ENCODE data around the gene CLP1.
A peak's percentile ranks its signal among the peaks of the same experiment; 100 is the strongest.
"Not testable (repeated sequence)": the region's sequence is repeated elsewhere in the genome, so short reads cannot be mapped to it uniquely, and the experiment has no call there.

The CLP1 gene

GRCh38 chr11:57667117-57667735, 9.7 kb downstream of the CLP1 start:
- peak; percentile 99 for DNase-seq

- DNase-seq = peak; percentile 99
Measured at GRCh38 chr11:57667736-57668433, 10.3 kb downstream of the CLP1 start, which contains the start of gene ZDHHC5. Gene ZDHHC5 (plus strand): TSS chr11:57668114. CDS start chr11:57673091, 4,977 bp downstream.

- DNase-seq = no peak
Measured at GRCh38 chr11:57668434-57668782, 10.8 kb downstream of the CLP1 start.

DNA sequence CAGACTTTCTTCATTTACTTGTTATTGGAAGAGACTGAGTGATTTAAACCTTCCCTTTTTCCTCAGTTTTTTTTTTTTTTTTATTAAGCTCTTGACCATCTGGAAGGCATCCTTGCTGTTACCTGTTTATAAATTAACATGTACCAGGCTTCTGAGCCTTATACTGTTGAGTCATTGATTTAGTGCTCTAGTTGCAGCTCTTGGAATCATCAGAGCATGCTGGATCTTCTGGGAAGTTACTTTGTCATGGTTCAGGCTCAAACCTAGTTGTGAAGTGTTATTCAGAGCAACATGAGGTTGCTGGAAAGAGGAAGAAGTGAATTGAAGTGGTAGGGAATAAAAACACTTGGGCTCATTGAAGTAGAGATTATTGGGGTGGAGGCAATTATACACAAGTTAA, 16.7 kb downstream of the CLP1 start:
- no peak for DNase-seq

- no peak for DNase-seq
Measured at GRCh38 chr11:57675176-57675941, 17.8 kb downstream of the CLP1 start.

- DNase-seq = no peak
Measured at GRCh38 chr11:57679396-57679795, 21.8 kb downstream of the CLP1 start.

DNA sequence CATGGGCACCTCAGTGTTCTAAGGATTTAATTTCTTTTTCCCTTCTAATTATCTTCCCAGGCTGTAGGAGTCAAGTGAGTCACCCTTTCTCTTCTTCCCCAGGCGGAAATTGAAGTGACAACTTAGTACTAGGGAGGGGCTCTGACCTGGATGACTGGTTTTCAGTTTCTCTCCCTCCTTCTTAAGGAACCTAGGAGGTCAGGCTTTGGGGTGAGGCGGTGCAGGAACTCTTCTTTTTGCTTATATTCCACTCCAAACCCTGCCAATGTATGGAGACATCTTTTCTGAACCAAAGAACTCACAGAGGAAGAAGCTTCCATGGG, 23.0 kb downstream of the CLP1 start:
- DNase-seq = no peak

GRCh38 chr11:57681168-57681567, 23.6 kb downstream of the CLP1 start:
- DNase-seq = peak; percentile 29

GRCh38 chr11:57690474-57690873, 32.9 kb downstream of the CLP1 start:
- DNase-seq = not testable (repeated sequence)

- no peak for DNase-seq
Measured at GRCh38 chr11:57698843-57699365, 41.3 kb downstream of the CLP1 start.

DNA sequence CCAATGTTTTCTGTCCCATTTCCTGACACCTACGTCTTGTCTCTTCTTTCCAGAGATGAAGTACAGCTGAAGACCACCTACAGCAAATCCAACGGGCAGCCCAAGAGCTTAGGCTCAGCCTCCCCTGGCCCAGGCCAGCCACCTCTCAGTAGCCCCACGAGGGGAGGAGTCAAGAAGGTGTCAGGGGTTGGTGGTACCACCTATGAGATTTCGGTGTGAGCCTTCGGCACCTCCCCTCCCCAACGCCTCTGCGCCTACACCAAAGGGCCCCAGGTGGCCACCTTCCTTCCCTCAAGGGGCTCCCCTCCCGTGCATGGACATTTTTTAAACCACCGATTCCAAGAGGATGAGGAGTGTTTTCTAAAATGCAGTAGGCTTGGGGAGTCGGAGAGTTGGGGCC, 42.3 kb downstream of the CLP1 start:
- DNase-seq = no peak

GRCh38 chr11:57700425-57700824, 42.9 kb downstream of the CLP1 start:
- no peak for DNase-seq

DNA sequence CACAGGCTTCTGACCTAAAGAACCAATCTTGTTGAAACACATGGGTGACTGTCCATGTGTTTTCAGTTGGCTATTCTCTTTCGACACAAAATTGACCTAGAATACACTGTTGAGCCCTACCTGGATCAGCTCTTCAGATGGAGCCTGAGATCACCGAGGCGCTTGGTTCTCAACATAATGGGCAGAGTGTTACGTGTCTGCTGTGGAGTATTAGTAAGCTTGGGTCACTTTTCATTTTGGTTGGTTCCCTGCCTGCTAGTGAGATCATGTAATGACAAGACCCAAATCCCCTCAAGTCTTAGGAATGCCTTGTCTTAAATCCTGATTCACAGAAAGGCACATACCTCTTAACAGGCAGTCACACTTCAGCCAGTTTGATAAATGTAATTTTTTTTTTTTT, 45.8 kb downstream of the CLP1 start:
- DNase-seq = no peak

- no peak for DNase-seq
Measured at GRCh38 chr11:57704932-57705331, 47.4 kb downstream of the CLP1 start.

DNA sequence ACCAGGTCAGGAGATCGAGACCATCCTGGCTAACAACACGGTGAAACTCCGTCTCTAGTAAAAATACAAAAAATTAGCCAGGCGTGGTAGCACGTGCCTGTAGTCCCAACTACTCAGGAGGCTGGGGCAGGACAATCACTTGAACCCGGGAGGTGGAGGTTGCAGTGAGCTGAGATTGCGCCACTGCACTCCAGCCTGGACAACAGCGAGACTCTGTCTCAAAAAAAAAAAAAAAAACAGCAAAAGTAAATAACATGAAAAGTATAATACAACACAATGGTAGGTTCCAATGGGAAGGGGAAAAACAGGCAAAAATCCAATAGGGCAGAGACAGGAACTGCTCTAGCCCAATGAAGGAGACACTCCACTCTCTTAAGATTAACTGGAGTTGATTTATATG, 47.9 kb downstream of the CLP1 start:
- not testable (repeated sequence) for DNase-seq

DNA sequence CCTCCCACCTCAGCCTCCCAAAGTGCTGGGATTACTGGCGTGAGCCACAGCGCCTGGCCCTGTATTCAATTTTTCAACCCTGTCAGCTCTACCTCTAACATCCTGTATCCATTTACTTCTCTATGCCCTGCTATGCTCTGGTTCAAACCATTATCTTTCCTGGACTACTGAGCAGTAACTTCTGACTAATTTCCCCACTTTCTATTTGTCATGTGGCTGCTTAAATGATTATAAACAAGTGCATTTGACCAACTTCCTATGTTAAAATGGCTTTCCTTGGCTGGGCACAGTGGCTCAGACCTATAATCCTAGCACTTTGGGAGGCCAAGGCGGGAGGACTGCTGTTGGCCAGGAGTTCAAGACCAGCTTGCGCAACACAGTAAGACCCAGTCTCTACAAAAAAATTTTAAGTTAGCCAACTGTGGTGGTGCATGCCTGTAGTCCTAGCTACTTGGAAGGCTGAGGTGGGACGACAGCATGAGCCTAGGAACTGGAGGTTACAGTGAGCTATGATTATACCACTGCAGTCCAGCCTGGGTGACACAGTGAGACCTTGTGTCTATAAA, 52.3 kb downstream of the CLP1 start:
- no peak for DNase-seq

Measured in hematopoietic multipotent progenitor cell treated with erythropoietin and hydrocortisone succinate and interleukin-3 and kit ligand, for 4 days (in vitro differentiated cells).